GM12892 (cell line): ENCODE measurements around the gene HEXIM2.
A peak's percentile ranks its signal among the peaks of the same experiment; 100 is the strongest.

ENCODE experiments used
- DNase-seq: peaks from one replicate; pipeline ENCODE4 v3.0.0; 2011; ENCODE audit not compliant: insufficient read length
- FAIRE-seq: peaks from 2 replicates; lab custom pipeline; 2011; peaks lifted over from hg19 to GRCh38; lab: Jason Lieb, UNC
- POLR2A ChIP-seq: IDR thresholded peaks from 2 replicates; pipeline ENCODE4 v1.6.1; 2011; ENCODE audit warnings: low read depth, low read length, control low read depth
- POLR2AphosphoS5 ChIP-seq: IDR thresholded peaks from 2 replicates; pipeline ENCODE4 v1.6.1; 2011; ENCODE audit warnings: low read depth, low read length, control low read depth
- TAF1 ChIP-seq: IDR thresholded peaks from 2 replicates; pipeline ENCODE4 v1.6.1; 2011; ENCODE audit warnings: low read depth, mild to moderate bottlenecking, control low read depth, low read length, borderline replicate concordance

HEXIM2 gene

GRCh38 chr17:45136846-45137560 lies 24.7 kb upstream of the HEXIM2 start:
- DNase-seq (no peak), FAIRE-seq (no peak)
- no peak for TF ChIP-seq POLR2A

GRCh38 chr17:45137561-45138305 lies 23.9 kb upstream of the HEXIM2 start:
- TF ChIP-seq POLR2A (no peak), TAF1 (no peak), POLR2AphosphoS5 (no peak)
- FAIRE-seq (no peak), DNase-seq (no peak)

GRCh38 chr17:45138911-45139532 lies 22.7 kb upstream of the HEXIM2 start:
- FAIRE-seq (no peak), DNase-seq (no peak)
- TF ChIP-seq POLR2AphosphoS5, result no peak
- no peak for TF ChIP-seq POLR2A
- TF ChIP-seq TAF1, result no peak

GRCh38 chr17:45139533-45139920 lies 22.1 kb upstream of the HEXIM2 start:
- TF ChIP-seq TAF1 (no peak), POLR2A (no peak), POLR2AphosphoS5 (no peak)
- DNase-seq (no peak), FAIRE-seq (no peak)

GRCh38 chr17:45143094-45143670 lies 18.5 kb upstream of the HEXIM2 start:
- TF ChIP-seq POLR2AphosphoS5 (no peak), POLR2A (no peak), TAF1 (no peak)
- FAIRE-seq (no peak), DNase-seq (no peak)

GRCh38 chr17:45143767-45144198 lies 17.9 kb upstream of the HEXIM2 start:
- no peak for TF ChIP-seq POLR2A
- 0 out of 2 replicates have a peak, but pooled peaks have one; percentile 16 for TF ChIP-seq TAF1
- TF ChIP-seq POLR2AphosphoS5, result no peak
- FAIRE-seq (no peak), DNase-seq (no peak)

GRCh38 chr17:45144199-45145034 lies 17.3 kb upstream of the HEXIM2 start:
- FAIRE-seq (no peak), DNase-seq (no peak)
- TF ChIP-seq TAF1 (no peak), POLR2AphosphoS5 (no peak), POLR2A (no peak)

- FAIRE-seq (no peak), DNase-seq (no peak)
- TF ChIP-seq POLR2AphosphoS5 (no peak), TAF1 (no peak), POLR2A (no peak)
These were observed 16.7 kb upstream of the HEXIM2 start for GRCh38 chr17:45145035-45145389.

GRCh38 chr17:45146166-45146565 lies 15.5 kb upstream of the HEXIM2 start:
- DNase-seq, result no peak
- no peak for FAIRE-seq
- TF ChIP-seq POLR2A, result no peak
- no peak for TF ChIP-seq TAF1
- no peak for TF ChIP-seq POLR2AphosphoS5

- no peak for FAIRE-seq
- DNase-seq, result no peak
- no peak for TF ChIP-seq POLR2A
- no peak for TF ChIP-seq POLR2AphosphoS5
- TF ChIP-seq TAF1, result no peak
These were observed 15.1 kb upstream of the HEXIM2 start for GRCh38 chr17:45146592-45146889.
